ENCODE data around the gene CSF2.

Gene CSF2

DNA sequence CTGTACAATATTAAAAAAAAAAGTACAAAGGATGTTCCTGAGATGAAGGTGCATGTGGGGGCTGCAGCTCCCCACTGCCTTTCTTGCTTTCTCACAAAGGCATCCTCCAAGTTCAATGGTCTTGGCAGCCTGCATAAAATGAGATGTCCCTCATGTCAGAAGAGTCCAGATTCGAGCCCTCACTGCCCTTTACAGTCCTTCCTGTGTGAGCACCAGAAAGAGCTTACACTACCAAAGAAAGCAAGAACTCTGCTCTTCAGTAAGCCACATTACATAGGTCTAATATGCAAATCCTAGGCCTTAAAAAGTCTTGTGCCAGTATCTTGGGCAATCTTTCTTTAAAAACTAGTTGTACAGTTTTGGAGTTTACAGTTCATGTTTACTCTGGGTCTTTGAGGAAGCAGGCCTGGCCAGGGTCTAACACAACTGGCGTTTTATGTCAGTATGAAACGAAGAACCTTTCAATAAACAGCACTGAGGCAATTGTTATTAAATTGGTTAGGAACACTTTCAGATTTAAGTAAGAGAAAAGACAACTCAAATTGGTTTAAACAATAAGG, 36.0 kb downstream of the CSF2 start:
- CTCF ChIA-PET, result interaction anchor here (1.0 to 1.1 kb wide), 2 partner anchors 45 to 46 kb away, joined by 3 to 4 read pairs; no protein-coding TSS in a partner anchor
- H3K4me3 ChIP-seq (ENCODE audit: low read depth, low read length), result no peak overlapping the region
- TF ChIP-seq, protein P1, sequence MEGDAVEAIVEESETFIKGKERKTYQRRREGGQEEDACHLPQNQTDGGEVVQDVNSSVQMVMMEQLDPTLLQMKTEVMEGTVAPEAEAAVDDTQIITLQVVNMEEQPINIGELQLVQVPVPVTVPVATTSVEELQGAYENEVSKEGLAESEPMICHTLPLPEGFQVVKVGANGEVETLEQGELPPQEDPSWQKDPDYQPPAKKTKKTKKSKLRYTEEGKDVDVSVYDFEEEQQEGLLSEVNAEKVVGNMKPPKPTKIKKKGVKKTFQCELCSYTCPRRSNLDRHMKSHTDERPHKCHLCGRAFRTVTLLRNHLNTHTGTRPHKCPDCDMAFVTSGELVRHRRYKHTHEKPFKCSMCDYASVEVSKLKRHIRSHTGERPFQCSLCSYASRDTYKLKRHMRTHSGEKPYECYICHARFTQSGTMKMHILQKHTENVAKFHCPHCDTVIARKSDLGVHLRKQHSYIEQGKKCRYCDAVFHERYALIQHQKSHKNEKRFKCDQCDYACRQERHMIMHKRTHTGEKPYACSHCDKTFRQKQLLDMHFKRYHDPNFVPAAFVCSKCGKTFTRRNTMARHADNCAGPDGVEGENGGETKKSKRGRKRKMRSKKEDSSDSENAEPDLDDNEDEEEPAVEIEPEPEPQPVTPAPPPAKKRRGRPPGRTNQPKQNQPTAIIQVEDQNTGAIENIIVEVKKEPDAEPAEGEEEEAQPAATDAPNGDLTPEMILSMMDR (IDR thresholded peaks at IDR 0.05; ENCODE audit: insufficient read depth, low read length, missing control alignments), result no peak
- no peak for DNase-seq (ENCODE audit: low read depth, low spot score)
- POLR2A ChIA-PET, result no interaction called here

DNA sequence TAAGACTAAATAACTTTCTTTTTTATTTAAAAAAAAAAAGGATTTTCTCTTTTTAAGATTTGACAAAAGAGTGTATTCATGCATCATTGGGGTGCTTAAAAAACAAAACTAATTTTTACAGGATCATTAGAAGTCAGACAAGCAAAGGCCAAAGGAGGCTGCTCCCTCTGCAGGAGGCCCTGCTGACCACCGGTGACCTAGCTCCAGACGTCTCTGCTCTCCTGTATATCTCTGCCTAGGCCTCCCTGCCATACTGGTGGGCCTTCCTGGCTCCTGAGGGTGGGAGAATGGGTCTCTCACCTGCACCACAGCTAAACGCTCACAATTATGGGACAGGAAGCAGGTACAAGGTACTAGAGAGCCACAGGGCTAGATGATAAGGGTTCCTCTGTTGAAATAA, 36.6 kb downstream of the CSF2 start:
- no peak for DNase-seq (ENCODE audit: low read depth, low spot score)
- ChIA-PET CTCF (interaction anchor here (1.0 to 1.1 kb wide), 2 partner anchors 45 to 47 kb away, joined by 3 to 4 read pairs; no protein-coding TSS in a partner anchor), POLR2A (no interaction called here)
- TF ChIP-seq, protein P1 (IDR thresholded peaks at IDR 0.05; ENCODE audit: insufficient read depth, low read length, missing control alignments), result no peak
- H3K4me3 ChIP-seq (ENCODE audit: low read depth, low read length), result no peak overlapping the region

GRCh38 chr5:132110930-132111329, 37.3 kb downstream of the CSF2 start:
- no peak for DNase-seq (ENCODE audit: low read depth, low spot score)
- TF ChIP-seq, protein P1 (IDR thresholded peaks at IDR 0.05; ENCODE audit: insufficient read depth, low read length, missing control alignments), result no peak
- ChIA-PET POLR2A (no interaction called here), CTCF (interaction anchor here (0.9 to 1.1 kb wide), 2 partner anchors 30 to 46 kb away, joined by 3 to 4 read pairs; no protein-coding TSS in a partner anchor)
- H3K4me3 ChIP-seq (ENCODE audit: low read depth, low read length), result no peak overlapping the region

DNA sequence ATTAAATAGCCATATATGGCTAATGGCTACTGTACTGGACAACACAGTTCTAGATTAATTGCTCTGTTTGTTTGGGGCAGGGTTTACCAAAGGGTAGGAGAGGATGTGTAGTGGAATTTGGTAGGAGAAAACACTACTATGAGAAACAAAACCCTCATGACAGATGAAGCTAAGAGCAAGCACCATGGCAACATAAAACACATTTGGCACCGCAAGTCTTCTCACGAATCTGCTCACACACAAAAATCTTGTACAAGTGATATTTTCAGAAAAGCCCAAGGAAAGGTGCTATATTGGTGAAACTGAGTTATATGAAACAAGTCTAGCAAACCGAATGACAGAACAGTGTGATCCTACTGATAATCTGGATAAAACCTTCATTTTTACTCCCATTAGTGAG, 38.5 kb downstream of the CSF2 start:
- ChIA-PET CTCF (interaction anchor here (0.5 to 2.0 kb wide), 2 partner anchors 46 to 48 kb away, joined by 3 to 9 read pairs; no protein-coding TSS in a partner anchor), POLR2A (no interaction called here)
- DNase-seq (ENCODE audit: low read depth, low spot score), result no peak
- TF ChIP-seq, protein P1 (IDR thresholded peaks at IDR 0.05; ENCODE audit: insufficient read depth, low read length, missing control alignments), result no peak
- no peak overlapping the region for H3K4me3 ChIP-seq (ENCODE audit: low read depth, low read length)

DNA sequence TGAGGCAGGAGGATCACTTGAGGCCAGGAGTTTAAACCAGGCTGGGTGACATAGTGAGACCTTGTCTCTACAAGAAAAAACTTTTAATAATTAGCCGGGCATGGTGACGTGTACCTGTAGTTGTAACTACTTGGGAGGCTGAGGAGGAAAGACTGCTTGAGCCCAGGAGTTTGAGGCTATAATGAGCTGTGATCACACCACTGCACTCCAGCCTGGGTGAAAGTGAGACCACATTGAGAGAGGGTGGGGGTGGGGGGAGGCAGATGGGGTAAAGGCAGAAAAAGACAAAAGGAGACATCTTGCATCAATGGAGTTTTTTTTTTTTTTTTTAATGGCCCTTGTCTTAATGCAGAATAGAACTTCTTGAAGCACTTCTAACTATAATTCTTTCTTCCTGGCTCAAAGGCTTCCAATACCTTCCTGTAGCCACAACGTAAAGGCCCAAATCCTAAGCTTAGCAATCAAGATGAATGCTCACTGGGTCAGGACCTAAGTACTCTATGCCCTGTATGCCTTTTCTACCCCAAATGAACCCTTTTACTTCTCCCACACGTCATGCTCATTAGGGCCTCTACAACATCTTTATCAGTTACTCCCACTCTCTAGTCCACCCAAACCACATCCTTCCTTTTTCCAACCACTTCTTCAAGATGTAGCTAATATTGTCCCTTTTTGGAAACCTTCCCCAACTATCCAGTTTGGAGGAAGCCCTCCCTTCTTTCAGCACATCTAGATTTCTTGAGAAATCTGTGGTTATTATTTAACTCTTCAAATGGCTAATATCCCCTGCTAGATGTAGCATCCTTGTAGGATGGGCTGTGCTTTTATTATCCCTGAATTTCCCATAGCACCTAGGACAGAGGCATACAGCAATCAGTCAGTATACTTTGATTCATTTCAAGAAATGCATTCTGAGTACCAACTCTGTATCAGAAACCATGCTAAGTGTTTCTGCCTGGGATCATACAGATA, 40.8 kb downstream of the CSF2 start:
- ChIA-PET CTCF (interaction anchor here (0.7 to 2.0 kb wide), 5 partner anchors 12 to 785 kb away, joined by 3 to 9 read pairs (median 3); no protein-coding TSS in a partner anchor), POLR2A (no interaction called here)
- no peak overlapping the region for H3K4me3 ChIP-seq (ENCODE audit: low read depth, low read length)
- no peak for DNase-seq (ENCODE audit: low read depth, low spot score)
- TF ChIP-seq, protein P1 (IDR thresholded peaks at IDR 0.05; ENCODE audit: insufficient read depth, low read length, missing control alignments), result no peak

GRCh38 chr5:132115375-132115774, 41.8 kb downstream of the CSF2 start:
- POLR2A ChIA-PET, result no interaction called here
- no peak overlapping the region for H3K4me3 ChIP-seq (ENCODE audit: low read depth, low read length)
- TF ChIP-seq, protein P1 (IDR thresholded peaks at IDR 0.05; ENCODE audit: insufficient read depth, low read length, missing control alignments), result no peak
- CTCF ChIA-PET, result interaction anchor here (1.0 kb wide), 1 partner anchor 43 kb away, joined by 3 read pairs; no protein-coding TSS in a partner anchor
- no peak for DNase-seq (ENCODE audit: low read depth, low spot score)

Measured in AG04449 (cell line).